Measurements from ENCODE around the gene BICRA. TPM values are rescaled to one million over a fixed set of nuclear protein-coding genes. Genes with fewer than 3 reads are reported as not detected.
A peak's percentile ranks its signal among the peaks of the same experiment; 100 is the strongest.

BICRA gene
- total and polyA plus RNA-seq, 2 of the 4 experiments (the other 2 are of a cell fraction): 1.8 to 3.5 TPM

GRCh38 chr19:47663435-47663910 is 54.5 kb downstream of the BICRA start:
- Histone ChIP-seq H3K9me1 (ENCODE audit: insufficient read depth, low read length) (peaks cover 46% of the 10 kb centered on the region), H2BK15ac (ENCODE audit: low read depth, low read length) (peak overlapping the region; percentile 21; the same call in 1 of the 3 replicates), H2AFZ (replicated peaks; ENCODE audit: low read length, poor library complexity) (no peak overlapping the region), H4K8ac (ENCODE audit: low read depth in 2 of 2, low read length in 2 of 2) (peak overlapping the region in 1 of 2 experiments; percentile 62; a peak in 2 of 4 replicates), H3K9me3 (ENCODE audit: control insufficient read depth, insufficient read depth, low read length) (no peaks in the 10 kb centered on the region), H4K5ac (ENCODE audit: low read depth, low read length) (no peak overlapping the region), H4K20me1 (ENCODE audit: insufficient read depth, low read length) (peaks cover 64% of the 10 kb centered on the region), H3K27me3 (ENCODE audit: control insufficient read depth, insufficient read depth, low read length) (no peaks in the 10 kb centered on the region), H3K23ac (ENCODE audit: low read depth, low read length) (peak overlapping the region; percentile 76), H3K79me1 (ENCODE audit: low read depth in 1 of 2, low read length in 2 of 2) (peaks cover 39 to 86% of the 10 kb centered on the region in 2 experiments), H3K4ac (ENCODE audit: low read depth, low read length) (peak overlapping the region; percentile 81), H3K9ac (ENCODE audit: low read depth, low read length) (peak overlapping the region; percentile 57; the same call in 1 of the 2 replicates), H2BK120ac (ENCODE audit: low read depth, low read length) (peak overlapping the region; percentile 68), H2BK20ac (ENCODE audit: low read depth, low read length) (peak overlapping the region; percentile 44), H3K18ac (ENCODE audit: low read depth, low read length) (peak overlapping the region; percentile 36; the same call in 1 of the 2 replicates), H3K36me3 (ENCODE audit: control insufficient read depth, insufficient read depth, low read length) (peaks cover 2% of the 10 kb centered on the region), H3K14ac (replicated peaks; ENCODE audit: low read depth, low read length) (peak overlapping the region; percentile 74), H4K91ac (ENCODE audit: insufficient read depth, low read depth, low read length) (peak overlapping the region; percentile 84), H2BK5ac (ENCODE audit: low read depth, low read length, poor library complexity, severe bottlenecking) (peak overlapping the region; percentile 97), H3K56ac (ENCODE audit: extremely low read depth, insufficient read depth, low read length) (peak overlapping the region; percentile 51; the same call in 1 of the 2 replicates), H3K4me3 (ENCODE audit: insufficient read depth, low read depth, low read length) (no peak overlapping the region; the same call in 1 of the 2 replicates), H3K4me2 (ENCODE audit: low read depth, low read length) (peak overlapping the region; percentile 66), H2AK9ac (replicated peaks; ENCODE audit: low read depth, low read length, poor library complexity) (no peak overlapping the region), H2AK5ac (ENCODE audit: low read depth, low read length) (0 out of 2 replicates have a peak overlapping the region, but pooled peaks have one; percentile 40), H3K4me1 (ENCODE audit: control insufficient read depth, insufficient read depth, low read length) (peaks cover 35% of the 10 kb centered on the region), H3K27ac (ENCODE audit: insufficient read depth, low read length) (peak overlapping the region; percentile 90)
- peak; percentile 96 for DNase-seq
- ATAC-seq (ENCODE audit: low read depth): peak; percentile 55
- intact Hi-C loops (cut with micrococcal nuclease) (loop anchor here (2.0 to 10.0 kb wide), 2 partner anchors 55 to 149 kb away; partner anchors contain the start of genes BICRA and NAPA), in situ Hi-C loops (cut with MboI; ENCODE audit: low sequenced_read_pairs) (no loop called here), dilution Hi-C loops (cut with HindIII; ENCODE audit: low sequenced_read_pairs, unreplicated experiment) (no loop called here)
- CTCF ChIA-PET: interaction anchor here (1.0 kb wide), 1 partner anchor 64 kb away, joined by 3 read pairs; no protein-coding TSS in a partner anchor
- no TSS peak for BruUV-seq (replicated peaks)
- WGBS, 2 experiments (ENCODE audit: extremely low coverage in 2 of 2, insufficient read length in 1 of 2): 33 to 100% methylated on average over 1 of the region's 3 CpGs
- TF ChIP-seq RAD21 (IDR thresholded peaks at IDR 0.05; ENCODE audit: low read length) (0 out of 2 replicates have a peak, but pooled peaks have one; percentile 10), RFX5 (IDR thresholded peaks at IDR 0.05; ENCODE audit: low read depth, low read length) (no peak), BHLHE40 (IDR thresholded peaks at IDR 0.05; ENCODE audit: low read depth, low read length) (0 out of 2 replicates have a peak, but pooled peaks have one; percentile 3)
- POLR2A ChIA-PET (ENCODE audit: unreplicated experiment): no interaction called here
